Ishikawa (cell line): ENCODE results near the gene OR10X1.

ENCODE experiments used
- CEBPB ChIP-seq: IDR thresholded peaks from 2 replicates; pipeline ENCODE4 v1.6.1; 2012
- CREB1 ChIP-seq: IDR thresholded peaks from 2 replicates; pipeline ENCODE4 v1.6.1; 2012; ENCODE audit warnings: low read depth
- EGR1 ChIP-seq: IDR thresholded peaks from 2 replicates; pipeline ENCODE4 v1.6.1; 2012
- EP300 ChIP-seq: IDR thresholded peaks from 2 replicates; pipeline ENCODE4 v1.6.1; 2012; ENCODE audit warnings: borderline replicate concordance
- FOXM1 ChIP-seq: IDR thresholded peaks from 2 replicates; pipeline ENCODE4 v1.6.1; 2012; ENCODE audit warnings: low read depth, borderline replicate concordance
- NFIC ChIP-seq: IDR thresholded peaks from 2 replicates; pipeline ENCODE4 v1.6.1; 2012
- RAD21 ChIP-seq: IDR thresholded peaks from 2 replicates; pipeline ENCODE4 v1.6.1; 2012; ENCODE audit warnings: low read depth
- TAF1 ChIP-seq: IDR thresholded peaks from 2 replicates; pipeline ENCODE4 v1.6.1; 2012; ENCODE audit warnings: low read depth, mild to moderate bottlenecking
- TCF12 ChIP-seq: IDR thresholded peaks from 2 replicates; pipeline ENCODE4 v1.6.1; 2012; ENCODE audit warnings: low read depth
- YY1 ChIP-seq: IDR thresholded peaks from 2 replicates; pipeline ENCODE4 v1.6.1; 2012; ENCODE audit warnings: low read depth
- TF ChIP-seq, protein P1 (sequence below): IDR thresholded peaks from 2 replicates; pipeline ENCODE4 v1.6.1; 2012
- TF ChIP-seq, protein P2 (sequence below): IDR thresholded peaks from 2 replicates; pipeline ENCODE4 v1.6.1; 2012; ENCODE audit warnings: low read depth, mild to moderate bottlenecking
- TF ChIP-seq, protein P3 (sequence below): IDR thresholded peaks from 2 replicates; pipeline ENCODE4 v1.6.1; 2012

- TF ChIP-seq NFIC: no peak
- TF ChIP-seq, protein P1, sequence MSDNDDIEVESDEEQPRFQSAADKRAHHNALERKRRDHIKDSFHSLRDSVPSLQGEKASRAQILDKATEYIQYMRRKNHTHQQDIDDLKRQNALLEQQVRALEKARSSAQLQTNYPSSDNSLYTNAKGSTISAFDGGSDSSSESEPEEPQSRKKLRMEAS: no peak
- TF ChIP-seq, protein P2, sequence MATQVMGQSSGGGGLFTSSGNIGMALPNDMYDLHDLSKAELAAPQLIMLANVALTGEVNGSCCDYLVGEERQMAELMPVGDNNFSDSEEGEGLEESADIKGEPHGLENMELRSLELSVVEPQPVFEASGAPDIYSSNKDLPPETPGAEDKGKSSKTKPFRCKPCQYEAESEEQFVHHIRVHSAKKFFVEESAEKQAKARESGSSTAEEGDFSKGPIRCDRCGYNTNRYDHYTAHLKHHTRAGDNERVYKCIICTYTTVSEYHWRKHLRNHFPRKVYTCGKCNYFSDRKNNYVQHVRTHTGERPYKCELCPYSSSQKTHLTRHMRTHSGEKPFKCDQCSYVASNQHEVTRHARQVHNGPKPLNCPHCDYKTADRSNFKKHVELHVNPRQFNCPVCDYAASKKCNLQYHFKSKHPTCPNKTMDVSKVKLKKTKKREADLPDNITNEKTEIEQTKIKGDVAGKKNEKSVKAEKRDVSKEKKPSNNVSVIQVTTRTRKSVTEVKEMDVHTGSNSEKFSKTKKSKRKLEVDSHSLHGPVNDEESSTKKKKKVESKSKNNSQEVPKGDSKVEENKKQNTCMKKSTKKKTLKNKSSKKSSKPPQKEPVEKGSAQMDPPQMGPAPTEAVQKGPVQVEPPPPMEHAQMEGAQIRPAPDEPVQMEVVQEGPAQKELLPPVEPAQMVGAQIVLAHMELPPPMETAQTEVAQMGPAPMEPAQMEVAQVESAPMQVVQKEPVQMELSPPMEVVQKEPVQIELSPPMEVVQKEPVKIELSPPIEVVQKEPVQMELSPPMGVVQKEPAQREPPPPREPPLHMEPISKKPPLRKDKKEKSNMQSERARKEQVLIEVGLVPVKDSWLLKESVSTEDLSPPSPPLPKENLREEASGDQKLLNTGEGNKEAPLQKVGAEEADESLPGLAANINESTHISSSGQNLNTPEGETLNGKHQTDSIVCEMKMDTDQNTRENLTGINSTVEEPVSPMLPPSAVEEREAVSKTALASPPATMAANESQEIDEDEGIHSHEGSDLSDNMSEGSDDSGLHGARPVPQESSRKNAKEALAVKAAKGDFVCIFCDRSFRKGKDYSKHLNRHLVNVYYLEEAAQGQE: no peak
- no peak for TF ChIP-seq CEBPB
- no peak for TF ChIP-seq EP300
- no peak for TF ChIP-seq CREB1
- TF ChIP-seq RAD21: no peak
- no peak for TF ChIP-seq EGR1
- TF ChIP-seq TCF12: no peak
- TF ChIP-seq, protein P3, sequence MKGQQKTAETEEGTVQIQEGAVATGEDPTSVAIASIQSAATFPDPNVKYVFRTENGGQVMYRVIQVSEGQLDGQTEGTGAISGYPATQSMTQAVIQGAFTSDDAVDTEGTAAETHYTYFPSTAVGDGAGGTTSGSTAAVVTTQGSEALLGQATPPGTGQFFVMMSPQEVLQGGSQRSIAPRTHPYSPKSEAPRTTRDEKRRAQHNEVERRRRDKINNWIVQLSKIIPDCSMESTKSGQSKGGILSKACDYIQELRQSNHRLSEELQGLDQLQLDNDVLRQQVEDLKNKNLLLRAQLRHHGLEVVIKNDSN: no peak
- no peak for TF ChIP-seq TAF1
- TF ChIP-seq FOXM1: no peak
- no peak for TF ChIP-seq YY1
Measured at GRCh38 chr1:158547533-158547932, 32.2 kb downstream of the OR10X1 start.
